Subcutaneous abdominal adipose tissue (tissue), 5 donors: ENCODE data around the gene PARD3B.

Experiments
- H3K27ac ChIP-seq: one replicate; pipeline ENCODE4 v1.7.0; 2013; ENCODE audit warnings: low read depth, mild to moderate bottlenecking, inconsistent platforms, low read length, moderate library complexity
- H3K27me3 ChIP-seq, 5 donors: one replicate each; pipeline ENCODE4 v1.7.0; 2013; ENCODE audit warnings: low read length in 5 of 5, inconsistent platforms in 1 of 5; ENCODE audit not compliant: control insufficient read depth in 5 of 5, insufficient read depth in 4 of 5
- H3K36me3 ChIP-seq, 5 donors: one replicate each; pipeline ENCODE4 v1.7.0; 2013; ENCODE audit warnings: low read length in 5 of 5; ENCODE audit not compliant: control insufficient read depth in 5 of 5, insufficient read depth in 5 of 5
- H3K4me1 ChIP-seq, 5 donors: one replicate each; pipeline ENCODE4 v1.7.0; 2013; ENCODE audit warnings: low read length in 5 of 5, mild to moderate bottlenecking in 3 of 5, moderate library complexity in 1 of 5; ENCODE audit not compliant: control insufficient read depth in 5 of 5, insufficient read depth in 5 of 5
- H3K4me3 ChIP-seq, 5 donors: one replicate each; pipeline ENCODE4 v1.7.0; 2013; ENCODE audit warnings: low read length in 5 of 5, low read depth in 1 of 5
- H3K9ac ChIP-seq, 5 donors: one replicate each; pipeline ENCODE4 v1.7.0; 2013; ENCODE audit warnings: low read length in 5 of 5, mild to moderate bottlenecking in 4 of 5, moderate library complexity in 3 of 5
- H3K9me3 ChIP-seq, 5 donors: one replicate each; pipeline ENCODE4 v1.7.0; 2013; ENCODE audit warnings: low read length in 5 of 5; ENCODE audit not compliant: control insufficient read depth in 5 of 5
- donor health status: healthy.
- donor health status: healthy.
- donor health status: healthy.
- donor health status: healthy.
- donor health status: healthy.

PARD3B gene

GRCh38 chr2:205094031-205094430 is 548.8 kb downstream of the PARD3B start:
- Histone ChIP-seq H3K4me1 (no peaks in the 10 kb centered on the region), H3K9me3 (no peaks in the 10 kb centered on the region), H3K27me3 (no peaks in the 10 kb centered on the region), H3K36me3 (no peaks in the 10 kb centered on the region), H3K9ac (no peak overlapping the region), H3K4me3 (no peak overlapping the region), H3K27ac (no peak overlapping the region)

DNA sequence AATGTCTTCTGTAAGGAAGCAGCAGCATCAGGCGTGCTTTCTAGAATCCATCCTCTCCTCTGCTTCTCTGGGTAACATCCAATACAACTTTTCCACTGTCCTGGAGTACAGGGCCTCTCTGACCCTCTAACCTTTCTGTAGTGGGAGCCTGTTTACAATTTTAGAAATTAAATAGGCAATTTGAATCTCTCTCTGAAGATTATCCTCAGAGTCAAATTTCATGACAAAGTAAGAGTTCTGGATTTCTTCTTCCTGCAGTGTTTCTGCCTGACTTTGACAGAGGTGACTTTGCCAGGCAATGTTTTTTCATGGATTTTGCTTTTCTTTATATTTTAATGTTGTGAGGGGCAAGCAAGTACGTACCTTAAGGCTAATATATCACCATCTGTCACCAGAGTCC is 558.4 kb downstream of the PARD3B start:
- no peaks in the 10 kb centered on the region for H3K4me1 ChIP-seq
- H3K4me3 ChIP-seq, result no peak overlapping the region
- no peak overlapping the region for H3K27ac ChIP-seq
- H3K27me3 ChIP-seq, result no peaks in the 10 kb centered on the region
- no peak overlapping the region for H3K9ac ChIP-seq
- H3K9me3 ChIP-seq, result no peaks in the 10 kb centered on the region
- H3K36me3 ChIP-seq, result peaks cover 0 to 5% (median 0%) of the 10 kb centered on the region in 5 donors

GRCh38 chr2:205107810-205108209 is 562.5 kb downstream of the PARD3B start:
- peaks cover 0 to 5% (median 0%) of the 10 kb centered on the region in 5 donors for H3K36me3 ChIP-seq
- no peaks in the 10 kb centered on the region for H3K27me3 ChIP-seq
- H3K9ac ChIP-seq, result no peak overlapping the region
- H3K4me3 ChIP-seq, result no peak overlapping the region
- no peak overlapping the region for H3K27ac ChIP-seq
- H3K4me1 ChIP-seq, result no peaks in the 10 kb centered on the region
- peaks cover 0 to 3% (median 0%) of the 10 kb centered on the region in 5 donors for H3K9me3 ChIP-seq

GRCh38 chr2:205115511-205115910 is 570.2 kb downstream of the PARD3B start:
- Histone ChIP-seq H3K27me3 (no peaks in the 10 kb centered on the region), H3K4me1 (no peaks in the 10 kb centered on the region), H3K9ac (no peak overlapping the region), H3K4me3 (no peak overlapping the region), H3K27ac (no peak overlapping the region), H3K36me3 (peaks cover 0 to 15% (median 4%) of the 10 kb centered on the region in 5 donors), H3K9me3 (peaks cover 0 to 3% (median 0%) of the 10 kb centered on the region in 5 donors)

GRCh38 chr2:205117125-205117524 is 571.9 kb downstream of the PARD3B start:
- Histone ChIP-seq H3K4me1 (no peaks in the 10 kb centered on the region), H3K36me3 (peaks cover 0 to 15% (median 4%) of the 10 kb centered on the region in 5 donors), H3K9ac (no peak overlapping the region), H3K27ac (no peak overlapping the region), H3K4me3 (no peak overlapping the region), H3K9me3 (peaks cover 0 to 2% (median 0%) of the 10 kb centered on the region in 5 donors), H3K27me3 (no peaks in the 10 kb centered on the region)

DNA sequence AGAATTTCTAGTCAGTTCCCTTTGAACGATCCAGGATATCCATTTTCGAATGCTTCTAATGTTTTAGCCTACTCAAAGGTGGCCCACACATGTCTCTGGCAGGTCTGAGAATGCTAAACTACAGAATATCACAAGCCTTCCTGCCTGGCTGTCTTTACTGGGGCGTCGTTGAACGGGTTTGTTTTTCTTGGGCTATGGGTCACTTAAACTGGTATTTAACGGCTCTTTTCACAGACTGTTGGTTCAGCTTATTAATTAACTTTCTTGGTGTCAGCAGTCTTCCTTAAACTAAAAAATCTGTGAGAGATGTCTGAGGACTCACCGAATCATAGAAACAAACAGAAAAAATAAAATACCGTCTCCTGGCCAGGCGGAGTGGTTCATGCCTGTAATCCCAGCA is 573.9 kb downstream of the PARD3B start:
- H3K36me3 ChIP-seq, result peaks cover 0 to 7% (median 4%) of the 10 kb centered on the region in 5 donors
- H3K27ac ChIP-seq, result no peak overlapping the region
- no peak overlapping the region for H3K9ac ChIP-seq
- no peaks in the 10 kb centered on the region for H3K9me3 ChIP-seq
- H3K27me3 ChIP-seq, result no peaks in the 10 kb centered on the region
- H3K4me1 ChIP-seq, result no peaks in the 10 kb centered on the region
- no peak overlapping the region for H3K4me3 ChIP-seq

DNA sequence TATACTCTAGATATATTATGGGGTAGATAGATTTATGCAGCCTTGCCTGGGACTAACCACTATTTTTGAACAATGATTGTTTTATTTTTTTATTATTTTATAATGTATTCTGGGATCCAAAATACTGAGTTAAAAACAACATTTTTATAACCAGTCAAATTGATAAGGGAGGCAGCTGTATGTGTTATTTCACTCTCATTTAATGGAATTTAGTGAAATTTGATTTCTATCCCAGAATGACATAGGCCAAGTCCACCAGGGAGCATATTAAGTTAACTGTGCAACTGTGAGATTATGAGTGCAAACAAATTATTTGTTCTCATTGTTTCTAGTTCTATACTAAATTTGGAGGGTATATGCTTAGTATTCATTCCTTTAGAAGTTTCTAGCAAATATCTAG is 583.5 kb downstream of the PARD3B start:
- no peak overlapping the region for H3K4me3 ChIP-seq
- no peak overlapping the region for H3K27ac ChIP-seq
- H3K4me1 ChIP-seq, result peaks cover 0 to 13% (median 8%) of the 10 kb centered on the region in 5 donors
- H3K9ac ChIP-seq, result no peak overlapping the region
- peaks cover 0 to 13% (median 12%) of the 10 kb centered on the region in 5 donors for H3K36me3 ChIP-seq
- no peaks in the 10 kb centered on the region for H3K27me3 ChIP-seq
- no peaks in the 10 kb centered on the region for H3K9me3 ChIP-seq

DNA sequence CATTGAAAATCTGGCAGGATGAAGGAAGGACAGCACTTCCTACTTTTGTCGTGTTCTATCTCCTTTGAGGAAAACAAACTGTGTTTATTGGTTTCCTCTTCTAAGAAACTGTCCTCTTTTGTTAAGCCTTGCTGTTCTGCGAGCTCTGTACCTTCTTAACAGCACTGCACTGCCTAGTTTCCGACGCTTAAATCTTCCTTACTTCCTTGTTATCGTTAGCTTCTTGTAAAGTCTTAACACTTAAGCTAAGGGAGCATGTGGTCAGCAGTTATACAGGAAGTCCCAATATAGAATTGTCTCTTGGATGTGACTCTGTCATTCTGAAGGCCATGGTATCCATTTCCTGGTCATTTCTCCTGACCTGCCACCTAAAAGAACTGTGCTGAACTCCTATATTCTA is 584.3 kb downstream of the PARD3B start:
- Histone ChIP-seq H3K27ac (no peak overlapping the region), H3K9ac (no peak overlapping the region), H3K27me3 (no peaks in the 10 kb centered on the region), H3K4me1 (peaks cover 0 to 15% (median 8%) of the 10 kb centered on the region in 5 donors), H3K36me3 (peaks cover 0 to 13% (median 12%) of the 10 kb centered on the region in 5 donors), H3K4me3 (no peak overlapping the region), H3K9me3 (no peaks in the 10 kb centered on the region)

GRCh38 chr2:205130111-205130829 is 585.0 kb downstream of the PARD3B start:
- Histone ChIP-seq H3K27ac (no peak overlapping the region), H3K9me3 (no peaks in the 10 kb centered on the region), H3K36me3 (peaks cover 0 to 12% (median 8%) of the 10 kb centered on the region in 5 donors), H3K9ac (no peak overlapping the region), H3K4me1 (peaks cover 0 to 15% (median 8%) of the 10 kb centered on the region in 5 donors), H3K4me3 (no peak overlapping the region), H3K27me3 (no peaks in the 10 kb centered on the region)

- Histone ChIP-seq H3K27ac (no peak overlapping the region), H3K9ac (no peak overlapping the region), H3K4me3 (no peak overlapping the region), H3K9me3 (no peaks in the 10 kb centered on the region), H3K36me3 (no peaks in the 10 kb centered on the region), H3K4me1 (peaks cover 0 to 15% (median 8%) of the 10 kb centered on the region in 5 donors), H3K27me3 (no peaks in the 10 kb centered on the region)
These were observed 588.3 kb downstream of the PARD3B start for GRCh38 chr2:205133544-205133943.
